ENCODE data around the gene TMEM151B. TPM values are rescaled to one million over a fixed set of nuclear protein-coding genes. Genes with fewer than 3 reads are reported as not detected.

TMEM151B gene
- total RNA-seq, 1 donor from 2014 or later, result not detected

- ATAC-seq (no peak), DNase-seq (no peak)
- peaks cover 41% of the 10 kb centered on the region for H3K4me1 ChIP-seq
- intact Hi-C loops (cut with DNase I), result no loop called here
- H3K27me3 ChIP-seq (ENCODE audit: low read depth), result no peaks in the 10 kb centered on the region
- H3K27ac ChIP-seq, result peak overlapping the region; percentile 37
- peak overlapping the region; percentile 87 for H3K4me3 ChIP-seq
- H3K36me3 ChIP-seq, result peaks cover 23% of the 10 kb centered on the region
- no peaks in the 10 kb centered on the region for H3K9me3 ChIP-seq
- no peak for TF ChIP-seq CTCF (IDR thresholded peaks at IDR 0.05)
Observed at GRCh38 chr6:44262467-44263353, 7.5 kb upstream of the TMEM151B start.

GRCh38 chr6:44263354-44264100 is 6.7 kb upstream of the TMEM151B start:
- Histone ChIP-seq H3K4me1 (peaks cover 35% of the 10 kb centered on the region), H3K4me3 (peak overlapping the region; percentile 87), H3K9me3 (no peaks in the 10 kb centered on the region), H3K36me3 (peaks cover 19% of the 10 kb centered on the region), H3K27me3 (ENCODE audit: low read depth) (peaks cover 2% of the 10 kb centered on the region), H3K27ac (peak overlapping the region; percentile 37)
- intact Hi-C loops (cut with DNase I), result no loop called here
- ATAC-seq (peak; percentile 15 to 45), DNase-seq (no peak)
- TF ChIP-seq CTCF (IDR thresholded peaks at IDR 0.05), result no peak

GRCh38 chr6:44264154-44265006 is 5.9 kb upstream of the TMEM151B start:
- intact Hi-C loops (cut with DNase I), result no loop called here
- Histone ChIP-seq H3K9me3 (no peaks in the 10 kb centered on the region), H3K27me3 (ENCODE audit: low read depth) (peaks cover 7% of the 10 kb centered on the region), H3K4me3 (peak overlapping the region; percentile 87), H3K27ac (peak overlapping the region; percentile 85), H3K4me1 (peaks cover 35% of the 10 kb centered on the region), H3K36me3 (peaks cover 10% of the 10 kb centered on the region)
- no peak for TF ChIP-seq CTCF (IDR thresholded peaks at IDR 0.05)
- peak; percentile 50 to 53 for ATAC-seq
- peak; percentile 81 for DNase-seq

GRCh38 chr6:44265007-44265721 is 5.1 kb upstream of the TMEM151B start, which contains the start of gene NFKBIE:
Gene NFKBIE (minus strand): TSS chr6:44265551. CDS start chr6:44265346, 205 bp downstream.
- peak; percentile 16 for TF ChIP-seq CTCF (IDR thresholded peaks at IDR 0.05)
- Histone ChIP-seq H3K4me1 (peaks cover 35% of the 10 kb centered on the region), H3K27me3 (ENCODE audit: low read depth) (peaks cover 11% of the 10 kb centered on the region), H3K4me3 (peak within 1 kb of the TSS; percentile 87), H3K27ac (peak within 1 kb of the TSS; percentile 85), H3K9me3 (no peaks in the 10 kb centered on the region), H3K36me3 (peaks cover 3% of the 10 kb centered on the region)
- DNase-seq (peak; percentile 96), ATAC-seq (peak; percentile 93)
- intact Hi-C loops (cut with DNase I), result no loop called here

All from lower lobe of right lung (tissue), 2 donors.